Lung microvascular endothelial cell (primary cell): ENCODE data around the gene KIRREL3. TPM values are rescaled to one million over a fixed set of nuclear protein-coding genes. Genes with fewer than 3 reads are reported as not detected.

Experiments used
- DNase-seq, 2 donors: peaks; one replicate each; pipeline versions ENCODE4 v3.0.0 to v3.0.0-alpha.2; 2010; ENCODE audit warnings: low read depth in 2 of 2
- total RNA-seq: library from RNA; depleted of rRNA; stranded (reverse); fragments of >200 nt; gene quantifications from 2 replicates; pipeline ENCODE4 v1.2.1, GENCODE V29; 2014

Gene KIRREL3
- total RNA-seq, 1 donor from 2014 or later = under 0.01 TPM

- no peak for DNase-seq
Measured at GRCh38 chr11:126543691-126544090, 456.9 kb downstream of the KIRREL3 start.

GRCh38 chr11:126542334-126543015 lies 458.1 kb downstream of the KIRREL3 start:
- no peak for DNase-seq

DNA sequence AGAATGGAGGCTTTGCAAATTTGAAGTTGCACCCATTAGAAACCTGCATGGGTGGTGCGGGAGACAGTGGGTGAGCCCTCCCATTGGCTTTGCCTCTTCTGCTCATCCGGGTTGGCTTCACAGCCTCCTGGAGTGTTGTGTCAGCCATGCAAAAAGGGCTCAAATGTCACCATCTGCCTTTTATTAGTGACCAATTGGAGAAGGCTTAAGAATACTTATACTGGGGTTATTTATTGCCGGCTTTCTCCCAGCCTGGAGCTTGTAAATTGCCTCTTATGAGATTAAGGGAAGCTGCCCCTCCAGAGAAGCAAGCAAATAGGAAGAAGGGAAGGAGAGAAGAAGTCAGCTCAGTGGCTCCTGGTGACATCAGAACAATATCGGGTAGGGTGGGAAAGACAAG lies 462.5 kb downstream of the KIRREL3 start:
- no peak for DNase-seq

- DNase-seq = no peak
Measured at GRCh38 chr11:126537492-126537891, 463.1 kb downstream of the KIRREL3 start.

GRCh38 chr11:126534141-126534805 lies 466.3 kb downstream of the KIRREL3 start:
- no peak for DNase-seq

DNA sequence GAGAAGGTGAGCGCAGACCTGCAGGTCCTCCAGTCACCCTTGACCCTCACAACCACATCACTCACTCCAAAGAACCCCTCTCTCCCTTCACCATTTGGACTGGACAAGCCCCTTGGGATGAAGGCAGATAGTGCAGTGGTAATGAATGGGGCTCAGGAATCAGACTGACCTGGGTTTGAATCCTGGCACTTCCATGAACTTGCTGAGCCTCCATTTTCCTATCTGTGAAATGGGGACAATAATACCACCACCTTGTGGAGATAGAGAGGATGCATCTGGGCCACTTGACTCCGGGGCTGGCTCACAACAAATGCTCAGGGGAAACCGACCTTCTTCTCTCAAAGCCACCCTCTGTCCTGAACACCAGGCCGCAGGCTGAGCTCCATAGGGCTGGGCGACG lies 467.0 kb downstream of the KIRREL3 start:
- no peak for DNase-seq

DNA sequence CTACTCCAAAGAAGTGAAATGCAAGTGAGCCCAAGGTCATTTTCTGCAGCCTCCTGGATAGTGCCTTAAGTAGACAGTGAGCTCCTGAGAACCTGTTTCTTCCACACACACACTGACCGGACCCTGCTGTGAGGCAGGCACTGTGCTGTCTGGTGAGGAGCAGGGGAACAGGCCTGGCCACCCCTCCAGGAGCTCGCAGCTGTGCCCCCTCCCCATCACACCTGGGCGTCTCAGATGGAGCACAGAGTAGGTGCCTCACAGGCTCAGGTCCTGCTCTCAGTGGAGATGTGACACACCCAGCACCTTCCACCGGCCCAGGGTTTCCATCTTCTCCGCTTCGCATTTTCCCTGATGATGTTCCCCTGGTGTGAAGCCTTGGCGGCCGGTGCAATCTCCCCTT lies 470.2 kb downstream of the KIRREL3 start:
- DNase-seq = no peak

GRCh38 chr11:126529037-126529436 lies 471.5 kb downstream of the KIRREL3 start:
- DNase-seq = no peak

GRCh38 chr11:126528075-126528474 lies 472.5 kb downstream of the KIRREL3 start:
- no peak for DNase-seq

DNA sequence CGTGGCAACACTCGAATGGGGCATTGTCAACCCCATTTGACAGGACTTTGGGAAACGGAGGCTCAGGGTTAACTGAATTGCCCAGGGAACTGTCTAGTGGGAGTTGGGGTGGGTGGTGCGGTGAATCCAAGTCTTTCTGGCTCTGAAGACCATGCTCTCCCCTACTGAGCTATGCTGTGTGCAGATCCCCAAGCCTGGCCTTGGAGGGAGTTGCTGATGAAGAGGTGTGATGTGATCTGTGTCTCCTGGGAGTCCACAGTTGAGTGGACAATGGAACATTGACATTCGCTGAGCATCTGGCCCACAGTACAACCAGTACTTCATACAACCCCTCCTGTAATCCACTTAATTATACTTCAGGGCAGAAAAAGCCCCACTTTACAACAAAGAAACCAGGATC lies 472.9 kb downstream of the KIRREL3 start:
- no peak for DNase-seq

GRCh38 chr11:126526471-126526870 lies 474.1 kb downstream of the KIRREL3 start:
- no peak for DNase-seq

- no peak for DNase-seq
Measured at GRCh38 chr11:126525702-126526101, 474.9 kb downstream of the KIRREL3 start.

GRCh38 chr11:126525216-126525615 lies 475.4 kb downstream of the KIRREL3 start:
- no peak for DNase-seq

- DNase-seq = no peak
Measured at GRCh38 chr11:126523441-126524205, 476.9 kb downstream of the KIRREL3 start.

DNA sequence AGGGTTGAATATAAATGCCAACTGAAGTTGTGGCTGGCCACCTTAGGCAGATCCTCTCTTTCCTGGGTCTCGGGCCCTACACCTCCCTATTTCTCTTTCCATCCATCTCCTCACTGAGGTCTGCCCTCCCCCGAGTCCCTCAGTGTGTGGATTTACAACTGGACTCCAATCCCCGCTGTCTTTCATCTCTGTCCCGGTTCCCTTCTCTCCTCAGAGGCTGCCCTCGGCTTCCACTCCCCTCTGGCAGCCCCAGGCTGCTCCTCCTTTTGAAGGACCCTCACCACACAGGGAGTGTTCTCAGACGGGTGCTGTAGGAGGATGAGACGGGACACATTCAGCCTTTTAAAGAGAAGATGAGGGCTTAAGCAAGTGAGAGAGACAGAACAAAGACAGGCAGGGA lies 478.0 kb downstream of the KIRREL3 start:
- no peak for DNase-seq

DNA sequence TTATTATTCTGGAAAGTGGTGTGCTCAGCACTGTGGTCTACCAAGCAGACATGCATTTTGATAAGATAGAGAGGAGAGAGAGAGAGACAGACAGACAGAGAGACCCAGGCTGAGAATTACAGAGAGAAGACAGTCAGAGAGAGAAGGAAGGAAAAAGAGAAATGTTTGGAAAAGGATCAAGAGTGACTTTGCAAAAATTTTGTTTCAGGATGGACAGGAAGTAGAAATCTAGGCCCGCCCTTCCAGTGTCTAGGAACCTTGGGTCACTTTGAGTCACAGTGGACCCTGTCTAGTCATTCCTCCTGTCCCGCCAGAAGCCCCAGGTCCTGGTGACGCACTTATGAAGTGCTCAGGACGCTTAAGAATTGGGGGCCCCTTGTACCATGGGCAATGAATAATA lies 478.4 kb downstream of the KIRREL3 start:
- no peak for DNase-seq

- DNase-seq = no peak
Measured at GRCh38 chr11:126521196-126521595, 479.4 kb downstream of the KIRREL3 start.

DNA sequence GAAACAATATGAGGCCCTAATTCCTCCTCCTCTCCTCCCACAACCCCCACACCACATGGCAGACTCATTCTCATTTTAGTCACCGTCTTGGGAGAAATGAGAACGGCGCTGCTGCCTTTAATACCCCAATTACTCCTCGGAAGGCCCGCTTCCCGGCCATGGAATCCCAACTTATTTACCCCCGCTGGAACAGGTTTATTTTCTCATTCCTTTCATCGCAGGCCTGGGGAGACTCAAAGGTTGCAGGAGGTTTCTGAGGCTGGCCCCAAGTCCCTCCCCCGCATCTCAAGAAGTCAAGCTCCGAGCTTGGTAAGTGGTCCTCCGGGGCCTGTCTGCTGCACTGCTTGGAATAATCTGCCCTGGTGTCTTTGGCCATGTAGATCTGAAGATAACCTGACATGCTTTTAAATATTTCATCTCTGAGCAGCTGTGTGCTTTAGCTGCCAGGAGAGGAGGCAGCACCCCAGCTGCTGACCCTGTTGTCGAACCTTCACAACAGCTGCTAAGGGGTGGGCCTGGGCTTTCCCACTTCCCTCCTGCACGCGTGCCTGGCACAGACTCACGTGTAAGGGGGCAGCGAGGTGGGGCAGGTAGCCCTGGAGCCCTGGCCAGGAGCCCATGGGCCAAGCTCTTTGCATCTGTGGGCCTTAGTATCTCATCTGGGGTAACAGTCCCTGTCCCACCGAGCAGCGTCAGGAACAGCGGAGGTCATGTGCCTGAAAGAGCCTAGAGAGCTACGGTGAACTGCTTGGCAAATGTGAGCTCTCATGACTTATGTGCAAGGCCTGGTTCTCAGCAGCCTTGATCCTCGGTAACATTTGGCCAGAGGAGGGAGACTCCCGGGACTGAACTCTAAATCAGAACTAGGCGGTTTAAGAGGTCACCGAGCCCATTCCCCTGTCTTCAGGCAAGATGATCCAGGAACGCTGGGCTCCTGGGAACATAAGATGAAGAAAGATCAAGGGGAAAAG lies 480.5 kb downstream of the KIRREL3 start:
- no peak for DNase-seq

DNA sequence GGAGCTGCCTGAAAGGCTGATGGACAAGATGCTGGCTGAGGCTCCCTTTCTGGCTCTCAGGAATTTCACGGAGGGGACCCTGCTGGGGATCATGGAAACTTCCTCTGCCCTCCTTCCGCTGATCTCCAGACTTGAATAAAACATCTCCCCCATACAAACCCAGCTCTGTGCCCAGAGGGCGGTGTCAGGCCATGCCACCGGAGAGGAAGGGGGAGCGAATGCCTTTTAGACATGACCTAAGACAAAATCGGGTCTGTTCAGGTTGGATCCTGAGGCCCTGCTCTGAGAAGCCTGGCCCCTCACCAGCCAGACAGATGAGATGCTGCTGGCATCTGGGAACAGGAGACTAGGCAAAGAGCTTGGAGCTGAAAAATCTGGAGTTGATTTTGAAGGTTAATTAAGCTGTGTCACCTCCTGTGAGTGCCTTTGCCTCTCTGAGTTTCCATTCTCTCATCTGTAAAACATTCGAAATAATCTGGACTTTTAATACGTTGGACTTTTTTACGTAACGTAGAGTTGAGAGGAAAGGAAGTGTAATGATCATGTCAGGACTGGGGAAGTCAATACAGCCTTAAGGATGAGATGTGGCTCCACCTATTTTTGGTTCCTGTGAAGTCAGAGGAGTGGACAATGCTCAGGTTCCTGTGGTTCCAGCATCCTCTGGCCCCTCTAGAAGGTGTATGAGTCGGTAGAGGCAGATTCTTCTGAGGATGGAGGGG lies 481.4 kb downstream of the KIRREL3 start:
- no peak for DNase-seq

DNA sequence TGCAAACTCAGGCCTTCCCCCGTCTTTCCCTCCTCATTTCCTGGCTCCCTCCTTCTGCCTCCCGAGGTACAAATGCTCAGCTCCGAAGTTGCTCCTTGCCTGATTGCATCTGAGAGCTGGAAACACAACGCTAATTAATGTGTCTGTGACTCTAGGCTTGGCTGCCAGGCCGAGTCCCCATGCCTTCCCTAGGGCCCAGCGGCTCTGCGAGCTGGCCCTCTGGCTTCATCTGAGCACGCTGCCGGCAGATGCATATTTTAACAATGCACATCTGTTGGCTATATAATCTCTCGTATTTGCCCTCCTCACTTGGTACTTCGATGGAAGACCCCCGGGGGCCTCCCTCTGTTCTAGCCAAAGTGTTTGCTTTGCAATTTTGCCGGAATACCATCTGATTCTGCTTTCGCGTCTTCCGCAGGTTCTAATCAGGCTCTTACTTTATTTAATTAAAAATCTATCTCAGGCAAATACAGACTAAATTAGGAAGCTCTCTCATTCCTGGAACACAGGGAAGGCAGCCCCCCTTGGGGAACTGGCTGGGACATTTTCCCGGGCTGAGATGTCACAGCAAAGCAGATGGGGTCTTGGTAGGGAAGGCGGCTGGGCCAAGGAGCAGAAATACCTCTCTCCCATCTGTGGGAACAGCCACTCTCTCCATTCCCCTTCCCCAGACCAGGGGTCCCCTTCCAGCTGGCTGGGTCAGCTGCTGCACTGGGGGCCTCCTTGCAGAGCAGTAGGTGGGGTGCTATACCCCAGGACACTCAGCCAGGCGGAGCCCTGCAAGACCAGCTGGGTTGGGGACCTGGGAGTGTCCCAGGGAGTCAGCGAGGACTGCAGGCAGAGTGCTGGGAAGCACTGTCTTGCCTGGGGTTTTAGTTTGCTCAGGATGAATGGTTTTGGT lies 482.2 kb downstream of the KIRREL3 start:
- DNase-seq = no peak
